HUES48 (cell line): ENCODE measurements around the gene ASPSCR1.
A peak's percentile ranks its signal among the peaks of the same experiment; 100 is the strongest.

Experiments used
- H3K27ac ChIP-seq: one replicate; pipeline ENCODE4 v1.7.0; 2013; ENCODE audit warnings: low read depth, low read length, inconsistent platforms
- H3K27me3 ChIP-seq: 2 replicates; pipeline ENCODE4 v1.6.1; 2013; ENCODE audit warnings: mild to moderate bottlenecking, low read length; ENCODE audit not compliant: control insufficient read depth, insufficient read depth
- H3K36me3 ChIP-seq: 2 replicates; pipeline ENCODE4 v1.6.1; 2013; ENCODE audit warnings: low read length; ENCODE audit not compliant: control insufficient read depth, insufficient read depth
- H3K4me1 ChIP-seq: 2 replicates; pipeline ENCODE4 v1.6.1; 2013; ENCODE audit warnings: mild to moderate bottlenecking, low read length; ENCODE audit not compliant: control insufficient read depth, insufficient read depth
- H3K4me3 ChIP-seq: 2 replicates; pipeline ENCODE4 v1.5.1; 2013; ENCODE audit warnings: mild to moderate bottlenecking, low read depth, low read length
- H3K9ac ChIP-seq: 2 replicates; pipeline ENCODE4 v1.6.1; 2013; ENCODE audit warnings: mild to moderate bottlenecking, low read depth, low read length, moderate library complexity
- H3K9me3 ChIP-seq: 2 replicates; pipeline ENCODE4 v1.6.1; 2013; ENCODE audit warnings: low read length; ENCODE audit not compliant: control insufficient read depth, insufficient read depth

The ASPSCR1 gene

DNA sequence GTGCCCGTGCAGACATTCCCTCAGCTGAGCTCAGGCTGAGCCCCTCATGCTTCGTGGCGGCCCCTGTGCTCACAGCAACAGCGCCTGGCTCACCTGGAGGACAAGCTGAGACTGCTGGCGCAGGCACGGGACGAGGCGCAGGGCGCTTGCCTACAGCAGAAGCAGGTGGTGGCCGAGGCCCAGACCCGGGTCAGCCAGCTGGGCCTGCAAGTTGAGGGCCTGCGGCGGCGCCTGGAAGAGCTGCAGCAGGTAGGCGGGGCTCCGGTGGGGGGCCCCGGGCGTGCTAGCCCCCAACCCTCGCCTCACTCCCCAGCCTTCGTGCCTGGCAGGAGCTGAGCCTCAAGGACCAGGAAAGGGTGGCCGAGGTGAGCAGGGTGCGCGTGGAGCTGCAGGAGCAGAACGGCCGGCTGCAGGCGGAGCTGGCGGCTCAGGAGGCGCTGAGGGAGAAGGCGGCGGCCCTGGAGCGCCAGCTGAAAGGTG is 52.6 kb downstream of the ASPSCR1 start:
- Histone ChIP-seq H3K9ac (no peak overlapping the region), H3K4me1 (peaks cover 7% of the 10 kb centered on the region; the same call in 1 of the 2 replicates), H3K9me3 (no peaks in the 10 kb centered on the region), H3K27me3 (no peaks in the 10 kb centered on the region), H3K4me3 (peak overlapping the region; percentile 66; the same call in 1 of the 2 replicates), H3K36me3 (peaks cover 29% of the 10 kb centered on the region), H3K27ac (no peak overlapping the region)

- Histone ChIP-seq H3K27me3 (no peaks in the 10 kb centered on the region), H3K9ac (no peak overlapping the region), H3K27ac (no peak overlapping the region), H3K4me1 (peaks cover 7% of the 10 kb centered on the region; the same call in 1 of the 2 replicates), H3K4me3 (peak overlapping the region; percentile 66), H3K9me3 (no peaks in the 10 kb centered on the region), H3K36me3 (peaks cover 36% of the 10 kb centered on the region)
Observed at GRCh38 chr17:82030470-82031302, 53.3 kb downstream of the ASPSCR1 start.

GRCh38 chr17:82031303-82031884 is 54.0 kb downstream of the ASPSCR1 start, which contains the start of gene RAC3:
Gene RAC3, plus strand, starts transcription at chr17:82031678. Its CDS starts 84 bp downstream, at chr17:82031762.
- H3K36me3 ChIP-seq, result peaks cover 38% of the 10 kb centered on the region
- no peaks in the 10 kb centered on the region for H3K27me3 ChIP-seq
- peak within 1 kb of the TSS; percentile 30 for H3K9ac ChIP-seq
- H3K27ac ChIP-seq, result no peak within 1 kb of the TSS
- peaks cover 7% of the 10 kb centered on the region; the same call in 1 of the 2 replicates for H3K4me1 ChIP-seq
- H3K4me3 ChIP-seq, result peak within 1 kb of the TSS; percentile 74
- H3K9me3 ChIP-seq, result no peaks in the 10 kb centered on the region

- Histone ChIP-seq H3K27me3 (no peaks in the 10 kb centered on the region), H3K36me3 (peaks cover 33% of the 10 kb centered on the region), H3K9me3 (no peaks in the 10 kb centered on the region), H3K4me3 (peak overlapping the region; percentile 74), H3K27ac (no peak overlapping the region), H3K9ac (peak overlapping the region; percentile 30), H3K4me1 (peaks cover 7% of the 10 kb centered on the region; the same call in 1 of the 2 replicates)
Observed at GRCh38 chr17:82031885-82032627, 54.6 kb downstream of the ASPSCR1 start.

DNA sequence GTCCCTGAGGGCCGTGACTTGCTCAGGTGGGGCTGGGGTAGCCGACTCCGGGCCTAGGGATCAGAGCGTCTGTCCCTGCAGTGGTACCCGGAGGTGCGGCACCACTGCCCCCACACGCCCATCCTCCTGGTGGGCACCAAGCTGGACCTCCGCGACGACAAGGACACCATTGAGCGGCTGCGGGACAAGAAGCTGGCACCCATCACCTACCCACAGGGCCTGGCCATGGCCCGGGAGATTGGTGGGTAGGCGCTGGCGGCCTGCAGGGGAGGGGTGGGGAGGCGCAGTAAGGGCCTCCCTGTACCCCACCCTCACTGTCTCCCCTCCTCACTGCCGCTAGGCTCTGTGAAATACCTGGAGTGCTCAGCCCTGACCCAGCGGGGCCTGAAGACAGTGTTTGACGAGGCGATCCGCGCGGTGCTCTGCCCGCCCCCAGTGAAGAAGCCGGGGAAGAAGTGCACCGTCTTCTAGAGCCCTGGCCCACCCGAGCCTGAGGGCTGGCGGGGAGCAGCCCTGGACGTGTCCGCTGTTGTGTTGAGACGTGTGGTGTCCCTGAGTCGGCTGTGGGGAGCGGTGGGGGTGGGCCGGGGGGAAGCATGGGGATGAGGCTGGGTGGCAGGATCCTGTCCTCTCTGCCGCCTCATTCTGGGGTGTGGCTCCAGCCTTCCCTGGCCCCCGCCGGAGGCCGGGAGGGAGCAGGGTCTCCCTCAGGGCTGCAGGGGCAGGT is 56.1 kb downstream of the ASPSCR1 start:
- Histone ChIP-seq H3K9ac (no peak overlapping the region), H3K27ac (no peak overlapping the region), H3K4me1 (peaks cover 10% of the 10 kb centered on the region; the same call in 1 of the 2 replicates), H3K9me3 (no peaks in the 10 kb centered on the region), H3K4me3 (no peak overlapping the region), H3K27me3 (no peaks in the 10 kb centered on the region), H3K36me3 (peaks cover 19% of the 10 kb centered on the region)

GRCh38 chr17:82034371-82035011 is 57.1 kb downstream of the ASPSCR1 start:
- Histone ChIP-seq H3K9ac (no peak overlapping the region), H3K4me1 (peaks cover 10% of the 10 kb centered on the region; the same call in 1 of the 2 replicates), H3K9me3 (no peaks in the 10 kb centered on the region), H3K36me3 (peaks cover 9% of the 10 kb centered on the region), H3K4me3 (no peak overlapping the region), H3K27me3 (no peaks in the 10 kb centered on the region), H3K27ac (no peak overlapping the region)

GRCh38 chr17:82035488-82035887 is 58.1 kb downstream of the ASPSCR1 start:
- Histone ChIP-seq H3K27ac (no peak overlapping the region), H3K9me3 (no peaks in the 10 kb centered on the region), H3K36me3 (peaks cover 9% of the 10 kb centered on the region), H3K4me1 (peaks cover 10% of the 10 kb centered on the region; the same call in 1 of the 2 replicates), H3K9ac (no peak overlapping the region), H3K27me3 (no peaks in the 10 kb centered on the region), H3K4me3 (no peak overlapping the region)

DNA sequence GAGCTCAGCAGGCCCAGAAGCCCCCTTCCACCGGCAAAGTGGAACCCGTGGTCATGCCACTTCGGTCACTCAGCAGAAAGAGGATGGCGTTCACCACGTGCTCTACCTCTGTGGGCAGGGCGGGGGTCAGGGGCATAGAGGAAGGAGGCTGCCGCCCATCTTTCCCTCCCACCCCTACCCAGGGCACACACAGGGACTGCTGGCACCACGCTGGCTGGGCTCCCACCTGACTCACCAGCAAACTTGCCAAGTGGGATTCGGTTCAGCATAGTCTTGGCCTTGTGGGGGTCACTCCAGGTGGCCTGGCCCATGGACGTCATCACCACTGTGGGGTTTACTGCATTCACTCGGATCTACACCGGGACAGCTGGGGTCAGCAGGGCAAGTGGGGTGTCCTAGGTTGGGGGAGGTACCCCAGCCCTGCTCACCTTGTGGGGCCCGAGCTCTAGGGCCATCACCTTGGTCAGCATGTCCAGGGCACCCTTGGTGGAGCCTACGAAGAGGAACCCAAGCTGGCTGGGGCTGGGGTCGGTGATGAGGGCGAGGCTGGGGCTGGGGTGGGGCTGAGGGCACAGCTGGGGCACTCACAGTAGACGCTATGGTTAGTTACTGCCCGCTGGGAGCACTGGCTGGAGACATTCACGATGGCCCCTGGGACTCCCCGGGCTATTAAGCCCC is 58.7 kb downstream of the ASPSCR1 start:
- Histone ChIP-seq H3K27me3 (no peaks in the 10 kb centered on the region), H3K36me3 (peaks cover 9% of the 10 kb centered on the region), H3K4me1 (peaks cover 13% of the 10 kb centered on the region; the same call in 1 of the 2 replicates), H3K9me3 (no peaks in the 10 kb centered on the region), H3K27ac (no peak overlapping the region), H3K4me3 (peak overlapping the region; percentile 68), H3K9ac (no peak overlapping the region)

DNA sequence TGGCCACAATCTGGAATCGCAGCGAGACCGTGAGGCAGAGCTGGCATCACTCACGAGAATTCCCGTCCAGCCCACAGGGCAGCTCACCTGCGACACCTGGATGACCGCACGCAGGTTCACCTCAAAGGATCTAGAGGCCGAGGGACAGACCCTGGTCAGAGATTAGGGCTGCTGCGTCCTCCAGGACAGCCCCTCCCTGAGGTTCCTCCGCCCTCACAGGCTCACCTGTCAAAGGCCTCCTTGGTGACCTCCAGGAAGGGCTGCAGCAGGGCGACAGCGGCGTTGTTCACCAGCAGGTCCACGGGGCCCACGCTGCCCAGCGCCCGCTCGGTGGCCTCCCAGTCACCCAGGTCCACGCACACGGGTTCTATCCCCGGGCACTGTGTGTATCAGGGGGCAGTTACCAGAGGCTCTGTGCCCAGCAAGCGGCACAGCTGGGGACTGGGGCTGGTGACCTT is 59.2 kb downstream of the ASPSCR1 start:
- Histone ChIP-seq H3K9ac (peak overlapping the region; percentile 61; the same call in 1 of the 2 replicates), H3K4me3 (peak overlapping the region; percentile 68), H3K36me3 (peaks cover 9% of the 10 kb centered on the region), H3K27me3 (no peaks in the 10 kb centered on the region), H3K9me3 (no peaks in the 10 kb centered on the region), H3K27ac (peak overlapping the region; percentile 86), H3K4me1 (peaks cover 18% of the 10 kb centered on the region; the same call in 1 of the 2 replicates)
